GM08714 (cell line): Measurements from ENCODE around the gene MRPL4.

Experiments used
- H3K4me3 ChIP-seq: fragments of 200-500 bp; sonication (Bioruptor generic); 2 replicates; pipeline ENCODE4 v1.5.1; 2014; ENCODE audit warnings: mild to moderate bottlenecking, low read length, inconsistent platforms
- ZNF274 ChIP-seq: IDR thresholded peaks from 2 replicates; pipeline ENCODE4 v1.6.1; 2012; ENCODE audit warnings: mild to moderate bottlenecking, low read depth, low read length

MRPL4 gene

GRCh38 chr19:10251792-10252694 lies at the start of gene MRPL4:
TSS of gene MRPL4 (plus strand) at chr19:10252214. CDS start at chr19:10252254, 40 bp downstream.
- no peak for TF ChIP-seq ZNF274
- peak within 1 kb of the TSS; percentile 66 for H3K4me3 ChIP-seq

- H3K4me3 ChIP-seq, result no peak overlapping the region
- TF ChIP-seq ZNF274, result no peak
Observed at GRCh38 chr19:10203686-10204085, 48.3 kb upstream of the MRPL4 start.

- TF ChIP-seq ZNF274, result no peak
- H3K4me3 ChIP-seq, result no peak overlapping the region
Observed at GRCh38 chr19:10205636-10206035, 46.4 kb upstream of the MRPL4 start.

- TF ChIP-seq ZNF274, result no peak
- no peak overlapping the region for H3K4me3 ChIP-seq
Observed at GRCh38 chr19:10206226-10206885, 45.7 kb upstream of the MRPL4 start.

GRCh38 chr19:10207026-10207425 lies 45.0 kb upstream of the MRPL4 start:
- no peak overlapping the region for H3K4me3 ChIP-seq
- no peak for TF ChIP-seq ZNF274

- no peak overlapping the region for H3K4me3 ChIP-seq
- TF ChIP-seq ZNF274, result no peak
Observed at GRCh38 chr19:10209315-10209714, 42.7 kb upstream of the MRPL4 start.

- no peak for TF ChIP-seq ZNF274
- H3K4me3 ChIP-seq, result no peak overlapping the region
Observed at GRCh38 chr19:10211061-10211460, 41.0 kb upstream of the MRPL4 start.

- H3K4me3 ChIP-seq, result no peak overlapping the region
- TF ChIP-seq ZNF274, result no peak
Observed at GRCh38 chr19:10211691-10212090, 40.3 kb upstream of the MRPL4 start.

GRCh38 chr19:10214784-10215183 lies 37.2 kb upstream of the MRPL4 start:
- no peak for TF ChIP-seq ZNF274
- H3K4me3 ChIP-seq, result no peak overlapping the region

GRCh38 chr19:10217085-10217484 lies 34.9 kb upstream of the MRPL4 start:
- no peak for TF ChIP-seq ZNF274
- H3K4me3 ChIP-seq, result no peak overlapping the region

GRCh38 chr19:10219678-10220077 lies 32.3 kb upstream of the MRPL4 start:
- no peak for TF ChIP-seq ZNF274
- H3K4me3 ChIP-seq, result no peak overlapping the region

- no peak overlapping the region for H3K4me3 ChIP-seq
- no peak for TF ChIP-seq ZNF274
Observed at GRCh38 chr19:10220695-10221094, 31.3 kb upstream of the MRPL4 start.

GRCh38 chr19:10222201-10222890 lies 29.7 kb upstream of the MRPL4 start:
- no peak overlapping the region for H3K4me3 ChIP-seq

GRCh38 chr19:10223488-10224213 lies 28.4 kb upstream of the MRPL4 start:
- H3K4me3 ChIP-seq, result no peak overlapping the region
- TF ChIP-seq ZNF274, result no peak

More at GRCh38 chr19:10222201-10222890, 29.7 kb upstream of the MRPL4 start:
- TF ChIP-seq ZNF274, result no peak
